Measurements from ENCODE around the gene IRAK3. TPM values are rescaled to one million over a fixed set of nuclear protein-coding genes. Genes with fewer than 3 reads are reported as not detected.
"Not testable (repeated sequence)": the region's sequence is repeated elsewhere in the genome, so short reads cannot be mapped to it uniquely, and the experiment has no call there.

The IRAK3 gene
- total RNA-seq, 2 experiments from 2014 or later: 1.0 to 1.8 TPM

- H3K4me1 Mint-ChIP-seq: peaks cover 11% of the 10 kb centered on the region
- ChIA-PET CTCF (interaction anchor here (0.7 to 1.7 kb wide), 6 partner anchors 8 to 588 kb away, joined by 3 to 6 read pairs (median 3); no protein-coding TSS in a partner anchor), POLR2A (interaction anchor here (0.8 to 2.1 kb wide), 2 partner anchors 66 to 67 kb away, joined by 4 to 9 read pairs; partner anchors contain the start of gene HELB)
- H3K27me3 Mint-ChIP-seq: peaks cover 39% of the 10 kb centered on the region
- peak overlapping the region; percentile 39 for H3K4me3 Mint-ChIP-seq
- DNase-seq; H3K9me3 Mint-ChIP-seq; H3K27ac Mint-ChIP-seq; H3K36me3 Mint-ChIP-seq (ENCODE audit: low read depth): not testable (repeated sequence)
Observed at GRCh38 chr12:66236282-66236675, 47.3 kb downstream of the IRAK3 start.

GRCh38 chr12:66236969-66237368, 48.0 kb downstream of the IRAK3 start:
- POLR2A ChIA-PET: no interaction called here
- CTCF ChIA-PET: no interaction called here
- no peaks in the 10 kb centered on the region for H3K36me3 Mint-ChIP-seq (ENCODE audit: low read depth)
- H3K9me3 Mint-ChIP-seq: no peaks in the 10 kb centered on the region
- no peak overlapping the region for H3K4me3 Mint-ChIP-seq
- no peak overlapping the region for H3K27ac Mint-ChIP-seq
- peaks cover 35% of the 10 kb centered on the region for H3K27me3 Mint-ChIP-seq
- H3K4me1 Mint-ChIP-seq: peaks cover 11% of the 10 kb centered on the region
- no peak for DNase-seq

DNA sequence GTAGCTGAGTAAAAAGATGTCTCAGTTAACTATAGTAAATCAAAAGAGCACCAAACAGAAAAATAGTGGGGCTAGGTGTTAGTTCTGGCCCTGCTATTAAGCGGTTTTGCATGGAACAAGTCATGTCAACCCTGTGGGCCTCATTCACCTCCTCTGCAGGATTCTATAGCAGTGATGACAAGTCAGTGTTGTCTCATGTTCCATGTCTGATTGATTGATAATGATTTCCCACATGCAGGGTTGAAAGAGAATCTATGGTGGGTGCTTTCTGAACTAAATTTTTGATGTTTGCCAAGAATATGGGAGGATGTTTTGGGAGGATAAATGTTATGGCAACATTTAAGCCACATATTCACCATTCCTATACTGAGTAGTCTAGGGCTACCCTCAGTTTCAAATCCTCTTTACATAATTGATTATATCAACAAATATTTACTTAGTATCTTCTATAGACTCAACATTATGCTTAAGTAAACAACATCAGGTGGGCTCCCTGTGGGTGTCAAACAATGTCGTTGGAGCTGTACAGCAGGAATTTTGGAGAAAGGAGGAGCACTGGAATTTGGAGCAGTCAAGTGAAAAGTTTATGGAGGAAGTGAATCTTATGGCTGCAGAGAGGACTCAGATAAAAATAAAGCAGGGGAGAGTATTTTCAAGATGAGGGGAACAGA, 48.6 kb downstream of the IRAK3 start:
- Mint-ChIP-seq H3K36me3 (ENCODE audit: low read depth) (no peaks in the 10 kb centered on the region), H3K4me3 (no peak overlapping the region)
- CTCF ChIA-PET: no interaction called here

DNA sequence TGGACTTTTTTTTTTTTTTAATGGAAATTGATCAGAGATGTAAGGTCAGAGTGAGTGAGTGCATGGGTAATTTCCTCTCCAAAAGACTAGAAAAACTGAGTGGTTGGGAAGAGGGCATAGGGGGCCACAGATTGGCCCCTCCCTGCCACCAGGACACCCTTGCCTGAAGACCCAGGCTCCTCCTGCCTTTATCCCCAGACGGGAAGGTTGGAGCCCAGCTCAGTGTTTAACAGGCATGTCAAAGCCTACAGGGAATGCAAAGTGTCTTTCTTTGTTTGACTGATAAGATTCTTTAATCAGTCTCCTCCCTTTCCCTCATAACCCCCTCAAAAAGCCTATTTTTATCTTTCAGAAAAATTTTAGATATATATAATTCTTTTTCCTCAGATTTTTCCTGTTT, 50.3 kb downstream of the IRAK3 start:
- peaks cover 8% of the 10 kb centered on the region for H3K4me1 Mint-ChIP-seq
- no peaks in the 10 kb centered on the region for H3K36me3 Mint-ChIP-seq (ENCODE audit: low read depth)
- ChIA-PET CTCF (no interaction called here), POLR2A (no interaction called here)
- H3K9me3 Mint-ChIP-seq: no peaks in the 10 kb centered on the region
- H3K27me3 Mint-ChIP-seq: peaks cover 33% of the 10 kb centered on the region
- no peak overlapping the region for H3K27ac Mint-ChIP-seq
- no peak for DNase-seq
- no peak overlapping the region for H3K4me3 Mint-ChIP-seq

More for the DNA sequence above, 48.6 kb downstream of the IRAK3 start:
- POLR2A ChIA-PET: no interaction called here
- peaks cover 35% of the 10 kb centered on the region for H3K27me3 Mint-ChIP-seq
- DNase-seq: no peak
- H3K9me3 Mint-ChIP-seq: no peaks in the 10 kb centered on the region
- H3K27ac Mint-ChIP-seq: no peak overlapping the region
- peaks cover 11% of the 10 kb centered on the region for H3K4me1 Mint-ChIP-seq

DNA sequence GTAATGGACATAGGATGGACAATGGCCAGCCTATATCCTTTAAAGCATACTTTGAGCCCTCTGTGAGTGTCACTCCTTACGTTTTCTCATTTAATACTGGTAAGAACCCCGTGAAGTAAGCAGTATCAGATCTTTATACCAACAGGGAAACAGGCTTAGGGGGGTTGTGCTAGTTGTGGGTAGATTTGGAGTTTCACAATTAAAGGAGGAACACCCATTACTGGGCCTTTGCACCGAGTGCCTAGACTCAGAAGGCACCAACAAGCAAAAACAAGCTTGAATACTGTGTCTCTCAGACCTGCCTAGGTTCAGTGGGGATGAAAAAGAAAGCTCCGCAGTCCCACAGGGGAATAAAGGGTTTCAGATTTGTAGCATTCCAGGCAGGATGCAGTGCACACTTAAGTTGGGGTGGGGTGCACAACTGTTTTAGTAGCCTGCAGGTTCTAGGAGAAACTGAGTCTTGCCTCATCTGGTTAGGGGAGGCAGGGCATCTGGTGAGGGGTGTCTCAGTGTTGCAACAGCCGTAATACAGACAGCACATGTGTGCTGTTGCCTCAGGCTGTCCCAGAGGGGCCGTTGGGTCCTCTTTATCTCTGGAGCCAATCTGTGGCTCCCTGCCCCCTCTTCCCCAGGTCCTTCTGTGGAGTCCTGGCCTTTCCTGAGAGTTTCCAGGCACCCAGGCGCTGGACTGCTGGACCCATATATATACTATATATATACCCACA, 51.2 kb downstream of the IRAK3 start:
- H3K4me1 Mint-ChIP-seq: peaks cover 2% of the 10 kb centered on the region
- no peaks in the 10 kb centered on the region for H3K9me3 Mint-ChIP-seq
- no peak overlapping the region for H3K27ac Mint-ChIP-seq
- no peak overlapping the region for H3K4me3 Mint-ChIP-seq
- no peaks in the 10 kb centered on the region for H3K36me3 Mint-ChIP-seq (ENCODE audit: low read depth)
- ChIA-PET POLR2A (no interaction called here), CTCF (no interaction called here)
- H3K27me3 Mint-ChIP-seq: peaks cover 25% of the 10 kb centered on the region
- DNase-seq: no peak

DNA sequence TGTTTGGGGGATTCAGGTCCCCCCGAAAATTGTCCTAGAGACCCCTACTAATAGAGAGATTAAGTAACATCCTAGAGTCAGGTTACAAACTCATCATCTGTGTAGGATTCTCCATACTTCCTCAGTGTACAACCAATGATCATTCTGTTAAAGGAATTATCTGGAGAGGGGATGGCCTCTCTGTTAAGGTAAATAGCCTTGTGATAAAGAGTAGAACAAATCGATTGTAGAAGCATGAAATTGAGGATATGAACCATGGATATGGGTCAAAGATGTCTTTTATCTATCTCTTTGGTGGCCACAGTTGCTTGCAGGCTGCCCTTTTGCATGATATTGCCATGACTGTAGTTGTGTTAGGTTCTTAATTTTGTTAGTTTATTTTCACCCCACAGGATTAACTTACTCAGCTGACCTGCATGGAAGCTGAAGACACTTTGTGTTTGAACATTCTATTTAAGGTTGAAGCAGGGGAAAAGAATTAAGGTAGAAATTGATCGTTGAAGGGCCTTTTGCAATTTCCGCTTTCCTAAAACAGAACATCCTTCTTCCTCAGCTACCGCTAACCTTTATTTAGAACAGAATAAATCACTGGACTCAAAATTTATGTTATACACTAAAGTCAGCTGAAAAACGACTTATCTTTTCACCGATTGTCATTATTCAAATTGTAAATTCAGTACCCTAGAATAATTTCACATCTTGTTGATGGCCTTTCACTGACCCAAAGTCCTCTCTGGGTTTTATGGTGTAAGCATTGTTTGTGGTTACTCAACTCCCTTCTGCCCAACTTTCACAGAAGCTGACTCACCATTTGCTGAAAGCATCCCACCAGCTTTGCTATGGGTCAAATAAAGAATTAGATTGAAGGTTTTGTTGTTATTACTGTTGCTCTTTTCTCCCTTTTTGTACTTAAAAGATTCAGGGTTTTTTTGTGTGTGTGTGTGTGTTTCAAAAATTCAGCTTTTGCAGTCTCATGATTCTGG, 52.3 kb downstream of the IRAK3 start:
- Mint-ChIP-seq H3K4me1 (no peaks in the 10 kb centered on the region), H3K27ac (no peak overlapping the region), H3K4me3 (no peak overlapping the region), H3K27me3 (peaks cover 21% of the 10 kb centered on the region), H3K9me3 (no peaks in the 10 kb centered on the region), H3K36me3 (ENCODE audit: low read depth) (no peaks in the 10 kb centered on the region)
- POLR2A ChIA-PET: interaction anchor here (2.1 kb wide), 1 partner anchor 72 kb away, joined by 6 read pairs; the partner anchor contains the start of gene TMBIM4
- CTCF ChIA-PET: no interaction called here
- DNase-seq: no peak

- no peaks in the 10 kb centered on the region for H3K9me3 Mint-ChIP-seq
- DNase-seq: no peak
- no peak overlapping the region for H3K27ac Mint-ChIP-seq
- ChIA-PET CTCF (no interaction called here), POLR2A (interaction anchor here (2.1 kb wide), 1 partner anchor 73 kb away, joined by 6 read pairs; the partner anchor contains the start of gene TMBIM4)
- no peak overlapping the region for H3K4me3 Mint-ChIP-seq
- H3K4me1 Mint-ChIP-seq: no peaks in the 10 kb centered on the region
- peaks cover 13% of the 10 kb centered on the region for H3K27me3 Mint-ChIP-seq
- no peaks in the 10 kb centered on the region for H3K36me3 Mint-ChIP-seq (ENCODE audit: low read depth)
Observed at GRCh38 chr12:66242311-66242710, 53.3 kb downstream of the IRAK3 start.

GRCh38 chr12:66243911-66244310, 54.9 kb downstream of the IRAK3 start:
- no peaks in the 10 kb centered on the region for H3K36me3 Mint-ChIP-seq (ENCODE audit: low read depth)
- CTCF ChIA-PET: interaction anchor here (1.2 kb wide), 1 partner anchor 10 kb away, joined by 3 read pairs; no protein-coding TSS in a partner anchor
- peaks cover 6% of the 10 kb centered on the region for H3K27me3 Mint-ChIP-seq
- no peaks in the 10 kb centered on the region for H3K4me1 Mint-ChIP-seq
- H3K9me3 Mint-ChIP-seq: no peaks in the 10 kb centered on the region
- H3K4me3 Mint-ChIP-seq: no peak overlapping the region
- H3K27ac Mint-ChIP-seq: no peak overlapping the region
- POLR2A ChIA-PET: no interaction called here
- DNase-seq: no peak

- POLR2A ChIA-PET: no interaction called here
- Mint-ChIP-seq H3K4me1 (no peaks in the 10 kb centered on the region), H3K9me3 (no peaks in the 10 kb centered on the region), H3K27ac (no peak overlapping the region), H3K4me3 (no peak overlapping the region), H3K36me3 (ENCODE audit: low read depth) (no peaks in the 10 kb centered on the region), H3K27me3 (peaks cover 6% of the 10 kb centered on the region)
- CTCF ChIA-PET: interaction anchor here (0.9 to 1.2 kb wide), 2 partner anchors 9 kb away, joined by 3 read pairs; no protein-coding TSS in a partner anchor
- DNase-seq: no peak
Observed at GRCh38 chr12:66244446-66244845, 55.4 kb downstream of the IRAK3 start.

DNA sequence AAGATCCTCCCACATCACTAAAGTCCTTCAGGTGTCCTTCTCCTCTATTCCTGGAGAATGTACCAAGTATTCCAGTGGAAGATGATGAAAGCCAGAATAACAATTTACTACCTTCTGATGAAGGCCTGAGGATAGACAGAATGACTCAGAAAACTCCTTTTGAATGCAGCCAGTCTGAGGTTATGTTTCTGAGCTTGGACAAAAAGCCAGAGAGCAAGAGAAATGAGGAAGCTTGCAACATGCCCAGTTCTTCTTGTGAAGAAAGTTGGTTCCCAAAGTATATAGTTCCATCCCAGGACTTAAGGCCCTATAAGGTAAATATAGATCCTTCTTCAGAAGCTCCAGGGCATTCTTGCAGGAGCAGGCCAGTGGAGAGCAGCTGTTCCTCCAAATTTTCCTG, 58.7 kb downstream of the IRAK3 start:
- no peaks in the 10 kb centered on the region for H3K36me3 Mint-ChIP-seq (ENCODE audit: low read depth)
- H3K9me3 Mint-ChIP-seq: no peaks in the 10 kb centered on the region
- H3K27me3 Mint-ChIP-seq: peaks cover 6% of the 10 kb centered on the region
- no peaks in the 10 kb centered on the region for H3K4me1 Mint-ChIP-seq
- H3K27ac Mint-ChIP-seq: no peak overlapping the region
- ChIA-PET POLR2A (interaction anchor here (1.3 kb wide), 1 partner anchor 12 kb away, joined by 3 read pairs; no protein-coding TSS in a partner anchor), CTCF (interaction anchor here (1.5 kb wide), 1 partner anchor 22 kb away, joined by 4 read pairs; no protein-coding TSS in a partner anchor)
- DNase-seq: no peak
- H3K4me3 Mint-ChIP-seq: no peak overlapping the region

GRCh38 chr12:66251049-66251448, 62.0 kb downstream of the IRAK3 start:
- Mint-ChIP-seq H3K4me3 (no peak overlapping the region), H3K36me3 (ENCODE audit: low read depth) (no peaks in the 10 kb centered on the region), H3K4me1 (no peaks in the 10 kb centered on the region), H3K27ac (no peak overlapping the region), H3K9me3 (no peaks in the 10 kb centered on the region), H3K27me3 (peaks cover 5% of the 10 kb centered on the region)
- ChIA-PET CTCF (interaction anchor here (0.5 kb wide), 1 partner anchor 245 kb away, joined by 3 read pairs; no protein-coding TSS in a partner anchor), POLR2A (no interaction called here)
- no peak for DNase-seq

GRCh38 chr12:66252771-66253170, 63.8 kb downstream of the IRAK3 start:
- no peaks in the 10 kb centered on the region for H3K4me1 Mint-ChIP-seq
- POLR2A ChIA-PET: no interaction called here
- no peak overlapping the region for H3K4me3 Mint-ChIP-seq

DNA sequence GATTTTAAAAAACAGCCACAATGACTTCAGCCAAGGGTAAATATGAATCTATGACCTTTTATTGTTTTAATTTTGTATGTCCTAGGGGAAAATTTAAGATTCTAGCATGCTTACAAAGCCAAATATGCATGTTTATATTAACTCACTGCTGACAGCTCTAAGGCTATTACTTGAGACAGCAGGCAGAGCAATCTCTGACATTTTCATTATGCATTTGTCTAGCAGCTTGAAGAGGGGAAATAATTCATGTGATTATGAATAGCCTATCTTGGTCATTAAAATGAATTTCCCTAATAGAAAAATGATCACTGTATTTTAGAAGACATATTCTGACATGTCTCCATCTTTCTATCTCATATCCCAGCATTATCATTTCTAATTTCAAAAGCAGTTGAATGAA, 66.7 kb downstream of the IRAK3 start:
- no peak overlapping the region for H3K4me3 Mint-ChIP-seq
- no peaks in the 10 kb centered on the region for H3K9me3 Mint-ChIP-seq
- CTCF ChIA-PET: no interaction called here
- H3K27me3 Mint-ChIP-seq: peaks cover 5% of the 10 kb centered on the region
- DNase-seq: no peak
- POLR2A ChIA-PET: no interaction called here
- no peaks in the 10 kb centered on the region for H3K4me1 Mint-ChIP-seq
- H3K36me3 Mint-ChIP-seq (ENCODE audit: low read depth): no peaks in the 10 kb centered on the region
- no peak overlapping the region for H3K27ac Mint-ChIP-seq

More at GRCh38 chr12:66252771-66253170, 63.8 kb downstream of the IRAK3 start:
- Mint-ChIP-seq H3K27ac (no peak overlapping the region), H3K27me3 (peaks cover 5% of the 10 kb centered on the region), H3K36me3 (ENCODE audit: low read depth) (no peaks in the 10 kb centered on the region), H3K9me3 (no peaks in the 10 kb centered on the region)
- CTCF ChIA-PET: no interaction called here
- DNase-seq: no peak
